H9 (cell line): Measurements from ENCODE around the gene C9orf152. TPM values are rescaled to one million over a fixed set of nuclear protein-coding genes. Genes with fewer than 3 reads are reported as not detected.

Source experiments
- DNase-seq: peaks from one replicate; pipeline ENCODE4 v3.0.0-alpha.2; 2017
- H2AFZ ChIP-seq: one replicate; pipeline ENCODE4 v1.6.1; 2013; ENCODE audit warnings: mild to moderate bottlenecking, low read length, control low read depth, moderate library complexity
- H2AK5ac ChIP-seq: 2 replicates; pipeline ENCODE4 v1.6.1; 2013; ENCODE audit warnings: low read length, control low read depth, mixed read lengths; ENCODE audit not compliant: insufficient read length
- H2BK120ac ChIP-seq: one replicate; pipeline ENCODE4 v1.6.1; 2013; ENCODE audit warnings: low read depth, mild to moderate bottlenecking, low read length, control low read depth, inconsistent platforms; ENCODE audit not compliant: poor library complexity, severe bottlenecking
- H2BK12ac ChIP-seq: 2 replicates; pipeline ENCODE4 v1.6.1; 2013; ENCODE audit warnings: low read length, control low read depth, mixed read lengths, low read depth; ENCODE audit not compliant: insufficient read length
- H2BK15ac ChIP-seq: 2 replicates; pipeline ENCODE4 v1.6.1; 2013; ENCODE audit warnings: low read depth, low read length, control low read depth
- H2BK20ac ChIP-seq: one replicate; pipeline ENCODE4 v1.6.1; 2013; ENCODE audit warnings: low read depth, mild to moderate bottlenecking, low read length, control low read depth, inconsistent platforms; ENCODE audit not compliant: poor library complexity, severe bottlenecking
- H2BK5ac ChIP-seq: 2 replicates; pipeline ENCODE4 v1.6.1; 2013; ENCODE audit warnings: low read length, control low read depth, mixed read lengths; ENCODE audit not compliant: insufficient read length
- H3K14ac ChIP-seq: 2 replicates; pipeline ENCODE4 v1.6.1; 2013; ENCODE audit warnings: low read length, control low read depth; ENCODE audit not compliant: insufficient read depth
- H3K18ac ChIP-seq: 2 replicates; pipeline ENCODE4 v1.6.1; 2013; ENCODE audit warnings: low read depth, mild to moderate bottlenecking, mixed read lengths, low read length, control low read depth; ENCODE audit not compliant: insufficient read length
- H3K23ac ChIP-seq: 2 replicates; pipeline ENCODE4 v1.6.1; 2013; ENCODE audit warnings: low read length, control low read depth, mixed read lengths, low read depth; ENCODE audit not compliant: insufficient read length
- H3K23me2 ChIP-seq: 2 replicates; pipeline ENCODE4 v1.6.1; 2013; ENCODE audit warnings: low read depth, mild to moderate bottlenecking, mixed read lengths, low read length, control low read depth; ENCODE audit not compliant: insufficient read length, poor library complexity, severe bottlenecking
- H3K27ac ChIP-seq: 2 replicates; pipeline ENCODE4 v1.5.1; 2013; ENCODE audit warnings: low read length, control low read depth, mixed read lengths, low read depth; ENCODE audit not compliant: insufficient read length
- H3K27me3 ChIP-seq: 2 replicates; pipeline ENCODE4 v1.6.1; 2013; ENCODE audit warnings: low read length, control low read depth, inconsistent platforms; ENCODE audit not compliant: insufficient read depth
- H3K4ac ChIP-seq: 2 replicates; pipeline ENCODE4 v1.6.1; 2013; ENCODE audit warnings: low read depth, mild to moderate bottlenecking, control low read depth, inconsistent platforms, low read length, moderate library complexity
- H3K4me1 ChIP-seq: 2 replicates; pipeline ENCODE4 v1.6.1; 2013; ENCODE audit warnings: low read length, control low read depth, inconsistent platforms; ENCODE audit not compliant: insufficient read depth
- H3K4me2 ChIP-seq: 2 replicates; pipeline ENCODE4 v1.6.1; 2013; ENCODE audit warnings: low read length, control low read depth, mixed read lengths; ENCODE audit not compliant: insufficient read length, insufficient read depth
- H3K56ac ChIP-seq: 2 replicates; pipeline ENCODE4 v1.6.1; 2013; ENCODE audit warnings: low read depth, mild to moderate bottlenecking, mixed read lengths, low read length, control low read depth; ENCODE audit not compliant: insufficient read length
- H3K79me1 ChIP-seq: 2 replicates; pipeline ENCODE4 v1.6.1; 2013; ENCODE audit warnings: low read depth, mild to moderate bottlenecking, moderate library complexity, low read length, control low read depth, inconsistent platforms; ENCODE audit not compliant: insufficient read depth, poor library complexity, severe bottlenecking
- H3K79me2 ChIP-seq: 2 replicates; pipeline ENCODE4 v1.6.1; 2013; ENCODE audit warnings: low read length, control low read depth, inconsistent platforms; ENCODE audit not compliant: insufficient read depth
- H3K9ac ChIP-seq: 2 replicates; pipeline ENCODE4 v1.6.1; 2013; ENCODE audit warnings: low read length, control low read depth, mixed read lengths; ENCODE audit not compliant: insufficient read length; ENCODE audit errors: extremely low read depth
- H3K9me3 ChIP-seq: one replicate; pipeline ENCODE4 v1.6.1; 2013; ENCODE audit warnings: low read depth, low read length, inconsistent platforms; ENCODE audit not compliant: control insufficient read depth
- H3T11ph ChIP-seq: one replicate; pipeline ENCODE4 v1.6.1; 2013; ENCODE audit warnings: mild to moderate bottlenecking, low read length, control low read depth, inconsistent platforms
- H4K20me1 ChIP-seq: one replicate; pipeline ENCODE4 v1.6.1; 2013; ENCODE audit not compliant: control insufficient read depth, insufficient read length, insufficient read depth
- H4K5ac ChIP-seq: 2 replicates; pipeline ENCODE4 v1.6.1; 2013; ENCODE audit warnings: low read depth, mild to moderate bottlenecking, mixed read lengths, low read length, control low read depth; ENCODE audit not compliant: insufficient read length
- H4K8ac ChIP-seq: replicated peaks from 2 replicates; pipeline ENCODE4 v1.6.1; 2013; ENCODE audit warnings: low read length, control low read depth, mixed read lengths, low read depth; ENCODE audit not compliant: insufficient read length
- H4K91ac ChIP-seq: 2 replicates; pipeline ENCODE4 v1.6.1; 2013; ENCODE audit warnings: low read depth, mild to moderate bottlenecking, moderate library complexity, mixed read lengths, low read length, control low read depth; ENCODE audit not compliant: insufficient read length
- H3K27ac Mint-ChIP-seq, 3 experiments: 2 replicates in 2 of 3; 3 replicates in 1 of 3; pipeline ENCODE4 v1.8.0; 2020 to 2021; ENCODE audit warnings: mixed read lengths in 3 of 3, mild to moderate bottlenecking in 1 of 3, moderate library complexity in 1 of 3
- H3K27me3 Mint-ChIP-seq: 2 replicates; pipeline ENCODE4 v1.8.0; 2021; ENCODE audit warnings: low read depth, mild to moderate bottlenecking, moderate library complexity, mixed read lengths
- H3K36me3 Mint-ChIP-seq, 3 experiments: 2 replicates in 2 of 3; 3 replicates in 1 of 3; pipeline ENCODE4 v1.8.0; 2020 to 2021; ENCODE audit warnings: low read depth in 3 of 3, mixed read lengths in 3 of 3; ENCODE audit not compliant: insufficient read depth in 1 of 3
- H3K4me1 Mint-ChIP-seq, 2 experiments: 2 replicates each; pipeline ENCODE4 v1.8.0; 2020; ENCODE audit warnings: mixed read lengths in 2 of 2
- H3K4me3 Mint-ChIP-seq, 2 experiments: 2 replicates in 1 of 2; 3 replicates in 1 of 2; pipeline ENCODE4 v1.8.0; 2020 to 2021; ENCODE audit warnings: mild to moderate bottlenecking in 2 of 2, mixed read lengths in 2 of 2, moderate library complexity in 1 of 2
- H3K9me3 Mint-ChIP-seq, 2 experiments: 2 replicates in 1 of 2; 3 replicates in 1 of 2; pipeline ENCODE4 v1.8.0; 2020; ENCODE audit warnings: mild to moderate bottlenecking in 2 of 2, mixed read lengths in 2 of 2, moderate library complexity in 1 of 2
- CTCF ChIP-seq: fragments of 200-600 bp; sonication (generic); conservative IDR thresholded peaks from 3 replicates; pipeline ENCODE4 v1.8.0; 2021; ENCODE audit warnings: antibody characterized with exemption, mild to moderate bottlenecking
- WGBS: extraction: QIAGEN DNeasy Blood & Tissue Kit; methylation state at CpG from one replicate; pipeline ENCODE4 v1.1.7; 2013; ENCODE audit warnings: missing lambda C conversion rate, low lambda C conversion rate, mixed read lengths; ENCODE audit not compliant: insufficient read length; ENCODE audit errors: extremely low coverage; 5-methylcytosine and 5-hydroxymethylcytosine counted together
- total RNA-seq: library from RNA; stranded (reverse); gene quantifications from 2 replicates; pipeline ENCODE4 v1.2.1, GENCODE V29; 2021

C9orf152 gene
- total RNA-seq, 1 experiment from 2014 or later = not detected

DNA sequence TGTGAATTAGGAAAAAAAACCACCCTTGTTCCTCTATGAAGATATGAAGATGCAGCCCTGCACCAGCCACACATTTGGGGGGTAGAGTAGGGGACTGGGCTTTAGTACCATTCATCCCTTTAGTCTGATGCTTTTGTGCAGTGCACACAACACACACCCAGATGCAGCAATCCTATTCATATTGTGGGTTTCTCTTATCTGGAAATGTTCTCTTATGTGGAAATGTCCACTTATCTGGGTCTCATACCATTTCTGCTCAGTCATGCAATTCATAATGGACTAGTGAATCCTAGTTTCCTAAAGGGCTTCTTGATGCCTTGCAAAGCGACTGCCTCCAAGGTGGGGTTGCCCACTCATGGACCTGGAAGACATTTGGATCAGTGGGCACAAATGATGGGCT lies 47.8 kb downstream of the C9orf152 start:
- no peaks in the 10 kb centered on the region; the same call in 1 of the 2 replicates for H3K79me2 ChIP-seq
- Mint-ChIP-seq H3K4me1 (peaks cover 18 to 23% of the 10 kb centered on the region in 2 experiments), H3K36me3 (peaks cover 4 to 12% (median 8%) of the 10 kb centered on the region in 3 experiments; a peak in 4 of 7 replicates), H3K4me3 (no peak overlapping the region), H3K9me3 (no peaks in the 10 kb centered on the region), H3K27me3 (peaks cover 7% of the 10 kb centered on the region; the same call in 1 of the 2 replicates), H3K27ac (no peak overlapping the region; a peak in 1 of 7 replicates)
- no peak for DNase-seq
- no peak overlapping the region for H3K56ac ChIP-seq
- H3K14ac ChIP-seq = no peak overlapping the region
- H3K9me3 ChIP-seq = no peaks in the 10 kb centered on the region
- no peaks in the 10 kb centered on the region for H3K79me1 ChIP-seq
- no peaks in the 10 kb centered on the region for H3K27me3 ChIP-seq
- no CpG with 5 or more reads among the region's 1 CpG for WGBS
- no peak overlapping the region for H3K9ac ChIP-seq
- H3K23ac ChIP-seq = no peak overlapping the region
- no peaks in the 10 kb centered on the region for H3K23me2 ChIP-seq
- no peak overlapping the region for H2BK12ac ChIP-seq
- no peak overlapping the region for H2BK5ac ChIP-seq
- H2BK120ac ChIP-seq = no peak overlapping the region
- H3K4ac ChIP-seq = no peak overlapping the region
- H2BK15ac ChIP-seq = no peak overlapping the region
- H3K4me2 ChIP-seq = no peak overlapping the region
- no peak overlapping the region for H2AFZ ChIP-seq
- H2BK20ac ChIP-seq = no peak overlapping the region
- H4K8ac ChIP-seq = no peak overlapping the region
- H4K91ac ChIP-seq = no peak overlapping the region
- no peak for TF ChIP-seq CTCF
- H3K4me1 ChIP-seq = peaks cover 4% of the 10 kb centered on the region; the same call in 1 of the 2 replicates
- no peak overlapping the region for H3K27ac ChIP-seq
- no peak overlapping the region for H3K18ac ChIP-seq
- no peak overlapping the region for H4K5ac ChIP-seq
- no peaks in the 10 kb centered on the region for H4K20me1 ChIP-seq
- no peak overlapping the region for H3T11ph ChIP-seq
- H2AK5ac ChIP-seq = no peak overlapping the region
